Tibial artery (tissue), 4 donors: Measurements from ENCODE around the gene TMEM123.

Source experiments
- DNase-seq, 2 donors: peaks; one replicate each; pipeline ENCODE4 v3.0.0-alpha.2; 2019
- H3K27ac ChIP-seq, 2 donors: fragments of 200-600 bp; sonication (generic) in 1 of 2; 1 replicate in 1 of 2; 2 replicates in 1 of 2; pipeline ENCODE4 v1.5.1; 2018 to 2019; ENCODE audit warnings: mild to moderate bottlenecking in 1 of 2
- H3K27me3 ChIP-seq, 2 donors: fragments of 200-600 bp; sonication (generic) in 1 of 2; one replicate each; pipeline versions ENCODE4 v1.5.1 to v1.6.0; 2016 to 2019
- H3K36me3 ChIP-seq, 3 donors: fragments of 200-600 bp; sonication (generic) in 2 of 3; one replicate each; pipeline ENCODE4 v1.5.1; 2016 to 2019; ENCODE audit warnings: mild to moderate bottlenecking in 2 of 3
- H3K4me1 ChIP-seq, 4 donors: fragments of 200-600 bp; sonication (generic) in 2 of 4; 1 replicate in 3 of 4; 2 replicates in 1 of 4; pipeline ENCODE4 v1.5.1; 2016 to 2019
- H3K4me3 ChIP-seq, 2 donors: fragments of 200-600 bp; sonication (generic) in 1 of 2; 1 replicate in 1 of 2; 2 replicates in 1 of 2; pipeline ENCODE4 v1.5.1; 2018 to 2019; ENCODE audit warnings: mild to moderate bottlenecking in 2 of 2
- H3K9me3 ChIP-seq, 3 donors: fragments of 200-600 bp; sonication (generic) in 1 of 3; one replicate each; pipeline ENCODE4 v1.5.1; 2016 to 2019
- intact Hi-C: fragments of 100-400 bp; cut with DNase I; formaldehyde crosslinking; loops from one replicate; pipeline ENCODE4 v1.15.0; 2023; ENCODE audit warnings: low total_unique reads
- TF ChIP-seq, protein P1 (sequence below), 2 experiments: fragments of 200-600 bp in 1 of 2; fragments of 450-650 bp in 1 of 2; IDR thresholded peaks; one replicate each; pipeline ENCODE4 v1.5.1; 2017 to 2019; ENCODE audit warnings: antibody characterized with exemption in 2 of 2, mild to moderate bottlenecking in 1 of 2, moderate library complexity in 1 of 2

The TMEM123 gene

DNA sequence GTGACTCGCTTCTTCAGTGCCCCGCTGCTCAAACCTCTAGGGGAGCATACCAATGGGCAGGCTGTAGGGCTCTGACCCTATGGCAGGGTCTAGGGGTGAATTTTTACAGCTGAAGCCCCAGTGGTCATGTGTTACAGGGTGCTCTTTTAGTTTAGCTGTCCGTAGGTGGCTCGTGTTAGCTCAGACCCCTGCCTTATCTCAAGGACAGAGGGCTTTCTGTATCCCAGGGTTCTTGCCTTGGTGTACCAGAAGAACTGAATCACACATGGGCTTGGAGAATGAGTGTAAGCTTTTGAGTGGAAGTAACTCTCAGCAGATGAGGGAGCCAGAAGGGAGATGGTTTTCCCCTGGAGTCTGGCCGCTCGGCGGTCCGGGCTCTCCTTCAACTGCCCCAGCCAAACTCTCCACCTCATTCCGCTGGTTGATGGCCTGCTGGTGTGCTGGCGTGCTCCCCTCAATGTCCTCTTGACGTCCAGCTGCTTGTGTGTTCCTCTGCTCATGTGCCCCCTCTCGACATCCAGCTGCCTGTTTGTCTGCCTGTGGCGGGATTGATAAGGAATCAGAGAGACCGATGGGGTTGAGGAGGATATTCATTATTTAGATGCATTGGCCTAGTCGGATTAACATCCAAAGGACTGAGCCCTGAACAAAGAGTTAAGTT lies 68.0 kb downstream of the TMEM123 start:
- Histone ChIP-seq H3K4me1 (no peaks in the 10 kb centered on the region), H3K27ac (no peak overlapping the region), H3K36me3 (peaks cover 28 to 61% (median 47%) of the 10 kb centered on the region in 3 donors), H3K27me3 (no peaks in the 10 kb centered on the region), H3K9me3 (no peaks in the 10 kb centered on the region), H3K4me3 (no peak overlapping the region)
- TF ChIP-seq, protein P1, sequence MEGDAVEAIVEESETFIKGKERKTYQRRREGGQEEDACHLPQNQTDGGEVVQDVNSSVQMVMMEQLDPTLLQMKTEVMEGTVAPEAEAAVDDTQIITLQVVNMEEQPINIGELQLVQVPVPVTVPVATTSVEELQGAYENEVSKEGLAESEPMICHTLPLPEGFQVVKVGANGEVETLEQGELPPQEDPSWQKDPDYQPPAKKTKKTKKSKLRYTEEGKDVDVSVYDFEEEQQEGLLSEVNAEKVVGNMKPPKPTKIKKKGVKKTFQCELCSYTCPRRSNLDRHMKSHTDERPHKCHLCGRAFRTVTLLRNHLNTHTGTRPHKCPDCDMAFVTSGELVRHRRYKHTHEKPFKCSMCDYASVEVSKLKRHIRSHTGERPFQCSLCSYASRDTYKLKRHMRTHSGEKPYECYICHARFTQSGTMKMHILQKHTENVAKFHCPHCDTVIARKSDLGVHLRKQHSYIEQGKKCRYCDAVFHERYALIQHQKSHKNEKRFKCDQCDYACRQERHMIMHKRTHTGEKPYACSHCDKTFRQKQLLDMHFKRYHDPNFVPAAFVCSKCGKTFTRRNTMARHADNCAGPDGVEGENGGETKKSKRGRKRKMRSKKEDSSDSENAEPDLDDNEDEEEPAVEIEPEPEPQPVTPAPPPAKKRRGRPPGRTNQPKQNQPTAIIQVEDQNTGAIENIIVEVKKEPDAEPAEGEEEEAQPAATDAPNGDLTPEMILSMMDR (IDR thresholded peaks at IDR 0.05): no peak
- intact Hi-C loops: no loop called here
- DNase-seq: no peak

DNA sequence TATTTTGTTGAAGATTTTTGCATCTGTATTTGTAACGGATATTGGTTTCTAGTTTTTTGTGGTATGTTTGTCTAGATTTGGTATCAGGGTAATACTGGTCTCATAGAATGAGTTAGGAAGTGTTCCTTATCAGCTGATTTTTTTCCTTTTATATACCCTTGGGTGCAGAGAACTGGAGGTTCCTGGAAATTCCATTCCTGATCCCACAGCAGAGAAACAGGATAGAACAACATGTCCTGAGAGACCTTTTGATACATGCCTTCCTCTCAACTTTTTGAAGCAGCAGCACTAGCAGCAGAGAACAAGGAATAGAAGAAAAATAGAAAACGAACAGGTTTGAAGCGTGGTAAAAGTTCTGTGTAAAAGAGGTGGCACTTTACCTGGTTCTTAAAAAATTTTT lies 68.7 kb downstream of the TMEM123 start:
- no peak overlapping the region for H3K27ac ChIP-seq
- intact Hi-C loops: no loop called here
- no peaks in the 10 kb centered on the region for H3K27me3 ChIP-seq
- no peaks in the 10 kb centered on the region for H3K4me1 ChIP-seq
- H3K9me3 ChIP-seq: no peaks in the 10 kb centered on the region
- DNase-seq: no peak
- H3K4me3 ChIP-seq: no peak overlapping the region
- TF ChIP-seq, protein P1 (IDR thresholded peaks at IDR 0.05): no peak
- peaks cover 29 to 61% (median 50%) of the 10 kb centered on the region in 3 donors for H3K36me3 ChIP-seq

DNA sequence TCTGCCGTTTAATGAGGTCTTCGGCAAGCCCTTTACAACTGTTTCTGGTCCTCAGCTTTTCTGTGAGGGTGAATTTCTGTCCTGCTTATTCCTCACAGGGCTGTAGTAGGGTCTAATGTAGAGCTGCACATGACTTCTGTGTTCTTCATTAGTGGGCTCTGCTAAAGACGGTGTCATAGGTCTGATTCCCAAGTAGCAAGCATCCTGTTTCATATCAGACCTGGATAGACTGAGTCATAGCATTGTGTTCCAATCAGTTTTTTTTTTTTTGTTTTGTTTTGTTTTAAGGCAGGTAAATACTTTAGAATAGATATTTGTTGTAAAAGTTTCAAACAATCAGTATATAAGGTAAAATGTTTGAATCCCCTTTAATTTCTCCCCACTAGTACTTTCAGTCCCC lies 70.2 kb downstream of the TMEM123 start:
- Histone ChIP-seq H3K4me3 (no peak overlapping the region), H3K4me1 (no peaks in the 10 kb centered on the region), H3K36me3 (peaks cover 35 to 64% (median 64%) of the 10 kb centered on the region in 3 donors), H3K9me3 (no peaks in the 10 kb centered on the region), H3K27ac (no peak overlapping the region), H3K27me3 (no peaks in the 10 kb centered on the region)
- intact Hi-C loops: no loop called here
- TF ChIP-seq, protein P1 (IDR thresholded peaks at IDR 0.05): no peak
- DNase-seq: no peak

DNA sequence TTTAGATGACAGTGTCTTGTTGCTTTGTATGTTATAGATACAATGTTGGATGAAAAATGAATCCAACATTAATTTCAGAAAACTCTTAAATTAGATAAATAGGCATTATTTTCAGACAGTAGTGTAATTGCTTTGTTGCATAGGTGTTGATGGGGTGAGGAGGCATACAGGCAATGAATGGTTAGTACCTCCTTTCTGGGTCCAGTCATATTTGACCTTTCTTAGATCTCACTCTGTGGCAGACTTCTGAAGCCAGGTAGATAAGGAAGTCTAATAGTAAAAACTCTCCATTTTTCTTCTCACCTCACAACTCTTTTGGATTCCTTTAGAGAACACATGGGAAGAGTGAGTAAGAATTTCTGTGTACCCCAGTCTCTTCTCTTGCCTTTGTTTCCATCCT lies 73.7 kb downstream of the TMEM123 start:
- no peak overlapping the region for H3K27ac ChIP-seq
- no peaks in the 10 kb centered on the region for H3K27me3 ChIP-seq
- intact Hi-C loops: no loop called here
- no peak overlapping the region for H3K4me3 ChIP-seq
- peaks cover 39 to 53% (median 51%) of the 10 kb centered on the region in 3 donors for H3K36me3 ChIP-seq
- TF ChIP-seq, protein P1 (IDR thresholded peaks at IDR 0.05): no peak
- DNase-seq: no peak
- H3K4me1 ChIP-seq: no peaks in the 10 kb centered on the region
- no peaks in the 10 kb centered on the region for H3K9me3 ChIP-seq

DNA sequence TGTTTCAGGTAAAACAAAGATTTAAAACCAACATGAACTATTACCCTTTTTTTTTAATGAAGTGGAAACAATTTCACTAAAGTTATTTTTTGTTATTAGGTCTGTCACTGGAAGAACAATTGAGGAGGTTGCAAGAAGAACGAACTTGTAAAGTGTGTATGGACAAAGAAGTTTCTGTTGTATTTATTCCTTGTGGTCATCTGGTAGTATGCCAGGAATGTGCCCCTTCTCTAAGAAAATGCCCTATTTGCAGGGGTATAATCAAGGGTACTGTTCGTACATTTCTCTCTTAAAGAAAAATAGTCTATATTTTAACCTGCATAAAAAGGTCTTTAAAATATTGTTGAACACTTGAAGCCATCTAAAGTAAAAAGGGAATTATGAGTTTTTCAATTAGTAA lies 74.7 kb downstream of the TMEM123 start:
- peaks cover 39 to 53% (median 51%) of the 10 kb centered on the region in 3 donors for H3K36me3 ChIP-seq
- intact Hi-C loops: no loop called here
- H3K27me3 ChIP-seq: no peaks in the 10 kb centered on the region
- H3K4me3 ChIP-seq: no peak overlapping the region
- TF ChIP-seq, protein P1 (IDR thresholded peaks at IDR 0.05): no peak
- H3K9me3 ChIP-seq: no peaks in the 10 kb centered on the region
- no peak for DNase-seq
- H3K4me1 ChIP-seq: no peaks in the 10 kb centered on the region
- no peak overlapping the region for H3K27ac ChIP-seq
